ENCODE results near the gene SYNGAP1. TPM values are rescaled to one million over a fixed set of nuclear protein-coding genes. Genes with fewer than 3 reads are reported as not detected.

Gene SYNGAP1
- total RNA-seq, 3 donors from 2014 or later (not counting 1 experiment from before 2014, with no cell fraction given), result 43.5 to 61.6 (median 55.8) TPM

GRCh38 chr6:33456156-33456555 is 36.3 kb downstream of the SYNGAP1 start:
- H3K4me1 Mint-ChIP-seq, result peaks cover 28 to 42% of the 10 kb centered on the region in 2 donors
- peaks cover 23% of the 10 kb centered on the region for H3K4me1 ChIP-seq (ENCODE audit: control insufficient read depth, insufficient read depth, low read length)
- H3K9me3 Mint-ChIP-seq, result no peaks in the 10 kb centered on the region
- H3K9me3 ChIP-seq (ENCODE audit: control insufficient read depth, insufficient read depth, low read length), result no peaks in the 10 kb centered on the region
- H3K27ac Mint-ChIP-seq, result peak overlapping the region in 1 of 2 donors; percentile 98
- no peaks in the 10 kb centered on the region for H3K27me3 ChIP-seq (ENCODE audit: control insufficient read depth, insufficient read depth, low read length)
- no peak for TF ChIP-seq CTCF (IDR thresholded peaks at IDR 0.05)
- intact Hi-C loops (cut with micrococcal nuclease), result loop anchor here (10.0 kb wide), 1 partner anchor 119 kb away; no protein-coding TSS in a partner anchor
- no peaks in the 10 kb centered on the region for H3K36me3 ChIP-seq (ENCODE audit: control insufficient read depth, insufficient read depth, low read length)
- no peak for ATAC-seq
- no peak overlapping the region for H3K27ac ChIP-seq (ENCODE audit: low read length)
- no peak overlapping the region for H3K4me3 ChIP-seq (ENCODE audit: low read length)
- WGBS (ENCODE audit: insufficient coverage), result 97% methylated on average over 12 of the region's 12 CpGs
- H3K27me3 Mint-ChIP-seq (ENCODE audit: low read depth in 2 of 2), result no peaks in the 10 kb centered on the region
- H3K4me3 Mint-ChIP-seq, result peak overlapping the region; percentile 31
- no peak for DNase-seq
- H3K36me3 Mint-ChIP-seq, result no peaks in the 10 kb centered on the region

GRCh38 chr6:33458676-33459075 is 38.8 kb downstream of the SYNGAP1 start:
- ATAC-seq (no peak), DNase-seq (no peak)
- Mint-ChIP-seq H3K27ac (no peak overlapping the region), H3K4me3 (no peak overlapping the region), H3K4me1 (peaks cover 19 to 25% of the 10 kb centered on the region in 2 donors), H3K9me3 (no peaks in the 10 kb centered on the region), H3K36me3 (no peaks in the 10 kb centered on the region), H3K27me3 (ENCODE audit: low read depth in 2 of 2) (peaks cover 0 to 8% of the 10 kb centered on the region in 2 donors)
- Histone ChIP-seq H3K4me1 (ENCODE audit: control insufficient read depth, insufficient read depth, low read length) (peaks cover 11% of the 10 kb centered on the region), H3K27me3 (ENCODE audit: control insufficient read depth, insufficient read depth, low read length) (no peaks in the 10 kb centered on the region), H3K36me3 (ENCODE audit: control insufficient read depth, insufficient read depth, low read length) (no peaks in the 10 kb centered on the region), H3K27ac (ENCODE audit: low read length) (no peak overlapping the region), H3K9me3 (ENCODE audit: control insufficient read depth, insufficient read depth, low read length) (no peaks in the 10 kb centered on the region), H3K4me3 (ENCODE audit: low read length) (no peak overlapping the region)
- 92% methylated on average over 3 of the region's 3 CpGs for WGBS (ENCODE audit: insufficient coverage)
- TF ChIP-seq CTCF (IDR thresholded peaks at IDR 0.05), result no peak
- intact Hi-C loops (cut with micrococcal nuclease), result loop anchor here (10.0 kb wide), 1 partner anchor 116 kb away; no protein-coding TSS in a partner anchor

GRCh38 chr6:33459226-33459625 is 39.4 kb downstream of the SYNGAP1 start:
- H3K27me3 Mint-ChIP-seq (ENCODE audit: low read depth in 2 of 2), result peaks cover 0 to 9% of the 10 kb centered on the region in 2 donors
- no peak for ATAC-seq
- Histone ChIP-seq H3K27ac (ENCODE audit: low read length) (no peak overlapping the region), H3K9me3 (ENCODE audit: control insufficient read depth, insufficient read depth, low read length) (no peaks in the 10 kb centered on the region), H3K36me3 (ENCODE audit: control insufficient read depth, insufficient read depth, low read length) (no peaks in the 10 kb centered on the region), H3K4me1 (ENCODE audit: control insufficient read depth, insufficient read depth, low read length) (peaks cover 8% of the 10 kb centered on the region), H3K4me3 (ENCODE audit: low read length) (no peak overlapping the region), H3K27me3 (ENCODE audit: control insufficient read depth, insufficient read depth, low read length) (no peaks in the 10 kb centered on the region)
- no peak overlapping the region for H3K4me3 Mint-ChIP-seq
- intact Hi-C loops (cut with micrococcal nuclease), result loop anchor here (10.0 kb wide), 1 partner anchor 116 kb away; no protein-coding TSS in a partner anchor
- peaks cover 14 to 20% of the 10 kb centered on the region in 2 donors for H3K4me1 Mint-ChIP-seq
- no peaks in the 10 kb centered on the region for H3K36me3 Mint-ChIP-seq
- no peak for DNase-seq
- WGBS (ENCODE audit: insufficient coverage), result 100% methylated on average over 2 of the region's 2 CpGs
- no peak overlapping the region for H3K27ac Mint-ChIP-seq
- no peaks in the 10 kb centered on the region for H3K9me3 Mint-ChIP-seq
- TF ChIP-seq CTCF (IDR thresholded peaks at IDR 0.05), result no peak
